GM18517 (cell line): ENCODE measurements around the gene ZNF831.

Experiments
- ATAC-seq: cut with Tn5 transposase; IDR thresholded peaks from one replicate; pipeline ENCODE4 v1.9.1; 2021; ENCODE audit warnings: mild to moderate bottlenecking, moderate library complexity; ENCODE audit not compliant: unreplicated experiment

Gene ZNF831

DNA sequence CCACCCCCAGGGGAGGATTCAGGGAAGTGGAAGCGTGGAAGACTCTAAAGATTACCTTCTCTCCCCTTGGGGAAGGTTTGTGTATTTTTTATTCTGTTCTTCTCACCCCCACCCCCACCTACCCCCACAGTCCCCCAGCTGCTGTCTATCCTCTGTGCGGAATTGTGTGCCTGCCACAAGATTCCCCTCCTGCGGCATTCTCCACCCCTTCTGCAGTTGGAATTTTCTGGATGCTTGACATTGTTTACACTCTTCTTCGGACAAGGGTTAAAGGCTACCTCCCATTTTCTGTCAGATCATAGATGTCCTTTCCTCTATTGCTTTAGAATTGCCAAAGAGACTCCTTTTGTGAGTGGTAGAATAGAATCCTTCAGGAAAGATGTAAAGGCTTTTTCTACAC lies 76.4 kb downstream of the ZNF831 start:
- ATAC-seq = no peak

DNA sequence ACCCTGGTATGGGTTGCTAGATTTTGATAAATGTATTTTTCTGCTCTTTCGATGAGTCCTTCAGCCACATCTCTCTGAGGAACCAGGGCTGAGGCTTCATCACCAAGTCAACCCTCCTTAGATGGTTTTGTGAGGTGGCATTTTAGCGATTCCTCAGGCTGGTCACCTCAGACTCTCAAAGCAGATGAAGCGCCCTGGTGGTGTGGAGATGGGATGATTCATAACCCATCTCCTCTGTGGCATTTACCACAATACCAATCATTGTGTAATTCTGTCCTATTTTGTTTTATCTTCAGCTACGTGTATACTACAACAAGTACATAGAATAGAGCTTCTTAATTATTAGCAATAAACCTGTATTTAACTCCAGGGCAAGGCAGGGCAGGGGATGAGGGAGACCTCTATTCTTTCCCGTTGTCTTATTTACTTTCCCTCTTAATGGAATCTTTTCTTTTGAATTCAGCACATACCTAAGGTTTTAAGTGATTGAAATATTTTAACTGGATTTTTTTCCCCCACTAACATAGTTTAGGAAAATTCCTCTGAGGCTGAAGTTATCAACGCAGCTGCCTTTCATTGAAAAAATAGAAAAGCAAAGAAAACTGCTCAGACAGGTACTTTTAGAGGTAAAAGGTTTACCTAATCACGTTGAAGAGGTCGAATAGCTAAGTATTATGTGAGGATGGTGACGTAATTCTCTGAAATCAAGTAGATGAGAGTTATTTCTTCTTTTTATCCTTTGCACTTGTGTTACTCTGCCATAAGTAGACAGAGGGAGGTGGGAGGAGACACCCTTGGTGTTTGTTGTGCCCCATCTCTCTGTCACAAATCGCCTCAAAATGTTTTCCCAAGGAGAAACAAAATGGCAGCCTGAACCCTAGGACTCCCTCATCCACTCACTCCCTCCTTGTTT lies 79.3 kb downstream of the ZNF831 start:
- no peak for ATAC-seq

DNA sequence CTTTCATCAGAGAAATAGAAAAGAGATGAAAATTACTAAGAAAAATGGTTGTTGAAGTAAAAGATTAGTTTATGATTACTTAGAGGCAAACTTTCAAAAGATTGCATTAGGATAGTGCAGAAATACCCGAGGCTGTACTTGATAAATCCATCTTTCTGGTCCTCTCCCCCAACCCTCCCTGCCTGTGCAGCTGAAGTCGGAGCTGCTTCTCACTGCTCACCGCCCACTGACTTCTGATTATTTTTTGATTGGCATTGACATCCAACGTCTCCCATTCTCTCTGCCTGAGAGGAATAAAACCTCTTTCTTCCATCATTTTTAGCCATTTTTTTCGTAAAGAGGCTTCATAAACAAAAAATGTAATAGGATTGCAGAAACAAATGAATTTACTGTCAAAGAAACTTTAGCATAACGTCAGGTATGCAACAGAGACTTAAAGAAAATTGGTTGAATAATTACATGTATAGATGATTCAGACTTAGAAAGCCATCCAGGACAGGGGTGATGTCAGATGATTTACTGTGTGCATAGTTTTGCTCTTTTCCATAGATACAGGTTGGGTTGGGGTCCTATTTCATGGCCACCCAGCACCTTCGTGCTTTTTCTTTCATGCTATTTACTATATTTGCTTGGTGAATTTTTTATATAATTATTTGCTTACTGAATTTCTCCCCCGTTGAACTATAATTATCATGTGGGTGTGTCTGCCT lies 83.2 kb downstream of the ZNF831 start:
- ATAC-seq = no peak

DNA sequence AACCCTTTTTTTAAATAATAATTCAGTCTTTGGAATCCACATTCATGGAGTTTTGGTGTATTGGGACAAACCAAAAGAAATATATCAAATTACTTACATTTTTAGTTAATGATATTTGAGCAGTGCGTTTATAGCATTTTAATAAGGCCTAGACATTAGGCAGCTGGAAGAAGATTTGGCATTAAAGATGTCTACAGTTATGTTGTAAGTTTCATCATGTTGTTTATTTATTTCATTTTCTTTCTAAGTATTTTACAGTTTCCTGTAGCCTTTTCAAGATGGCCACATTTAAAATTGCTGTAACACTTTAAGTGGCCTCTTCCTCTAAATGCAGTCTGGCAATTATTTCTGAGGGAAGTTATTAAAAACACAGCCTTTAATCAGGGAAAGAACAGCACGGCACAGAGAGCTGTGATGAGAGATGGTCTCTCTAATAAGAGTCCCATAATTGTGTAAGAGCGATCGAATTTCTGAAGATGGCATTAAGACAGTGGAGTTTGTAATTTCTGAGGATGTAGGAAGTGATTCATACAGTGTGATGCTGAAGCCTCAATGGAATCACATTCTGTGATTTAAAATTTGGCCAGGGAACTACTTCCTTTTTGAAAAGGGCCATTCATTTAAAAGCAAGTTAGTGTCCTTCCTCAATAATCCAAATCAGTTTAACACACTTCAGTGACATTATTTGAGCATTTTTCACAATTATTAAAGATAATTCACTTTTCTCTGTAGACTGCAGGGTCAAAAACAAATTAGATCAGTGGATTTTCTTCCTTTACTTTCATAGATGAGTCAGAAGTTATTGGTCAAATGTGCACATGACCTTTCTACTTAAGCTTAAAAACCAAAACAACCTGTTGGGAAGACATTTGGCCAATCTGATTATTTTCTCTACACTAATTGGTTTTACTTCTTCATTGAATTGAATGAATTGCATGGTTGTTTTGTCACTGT lies 84.4 kb downstream of the ZNF831 start:
- no peak for ATAC-seq

DNA sequence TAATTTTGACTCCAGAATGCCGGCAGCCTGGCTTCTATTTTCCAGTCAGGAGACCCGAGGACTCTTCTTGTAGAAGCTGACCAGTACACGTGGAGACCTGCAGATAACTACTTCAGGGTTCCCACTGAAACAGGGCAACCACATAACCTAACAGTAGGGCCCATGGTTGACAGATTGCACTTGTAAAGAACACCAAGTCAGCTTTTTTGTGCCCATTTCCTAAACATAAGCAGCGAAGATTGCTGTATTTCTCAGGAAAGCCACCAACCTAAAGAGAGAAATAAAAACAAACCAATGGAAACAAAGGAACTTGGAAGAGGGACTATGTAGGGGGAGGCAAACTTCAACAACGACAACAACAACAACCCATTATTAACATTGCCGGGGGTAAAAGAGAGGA lies 86.7 kb downstream of the ZNF831 start:
- no peak for ATAC-seq

DNA sequence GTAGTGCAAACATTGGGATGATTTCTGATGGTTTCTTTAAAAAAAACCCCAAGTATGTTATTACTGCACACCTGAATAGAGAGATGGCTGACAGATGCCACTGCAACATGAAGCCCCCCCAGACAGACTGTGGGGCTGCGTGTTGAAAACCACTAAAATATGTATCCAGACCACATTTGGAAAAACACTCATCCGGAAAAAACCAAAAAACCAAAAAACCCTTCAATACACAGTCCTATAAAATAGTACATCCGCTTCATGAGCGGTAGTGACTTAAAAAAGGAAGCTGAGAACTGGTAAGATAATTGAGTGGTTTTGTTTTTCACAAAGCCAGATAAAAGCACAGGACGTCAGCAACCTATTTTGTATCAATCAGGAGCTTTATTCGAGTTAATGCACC lies 89.7 kb downstream of the ZNF831 start:
- no peak for ATAC-seq

DNA sequence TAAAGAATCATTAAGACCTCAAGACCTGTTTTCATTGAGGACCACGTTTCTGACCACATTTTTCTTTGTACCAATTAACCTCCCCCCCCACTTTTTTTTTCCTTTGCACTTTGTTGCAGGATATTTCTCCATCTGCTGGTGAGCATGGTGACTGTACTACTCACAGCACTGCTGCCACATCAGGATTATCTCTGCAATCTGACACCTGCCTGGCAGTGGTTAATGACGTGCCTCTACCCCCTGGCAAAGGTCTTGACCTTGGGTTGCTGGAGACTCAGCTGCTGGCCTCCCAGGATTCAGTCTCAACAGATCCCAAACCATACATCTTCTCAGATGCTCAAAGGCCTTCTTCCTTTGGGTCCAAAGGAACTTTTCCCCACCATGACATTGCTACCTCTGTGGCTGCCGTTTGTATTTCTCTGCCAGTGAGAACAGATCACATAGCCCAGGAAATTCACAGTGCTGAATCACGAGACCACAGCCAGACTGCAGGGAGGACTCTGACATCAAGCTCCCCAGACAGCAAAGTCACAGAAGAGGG lies 90.2 kb downstream of the ZNF831 start:
- ATAC-seq = no peak

DNA sequence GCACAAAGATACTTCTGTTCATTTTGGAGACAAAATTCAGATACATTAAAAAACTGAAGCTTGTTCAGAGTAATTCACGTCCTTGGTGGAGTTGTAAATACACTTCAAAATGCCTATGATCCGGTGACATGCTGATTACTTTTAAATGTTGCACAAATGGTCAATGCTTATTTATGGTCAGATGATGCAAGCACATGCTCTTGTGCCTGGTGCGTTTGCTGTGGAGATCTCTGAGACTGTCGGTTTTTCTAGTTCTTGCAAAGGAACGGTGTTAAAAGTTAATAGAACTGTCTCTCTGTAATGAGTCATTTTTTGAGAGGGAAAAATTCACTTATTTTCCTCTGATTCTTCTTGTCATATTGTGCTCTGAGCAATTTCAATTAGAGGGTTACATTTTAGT lies 91.6 kb downstream of the ZNF831 start:
- no peak for ATAC-seq

DNA sequence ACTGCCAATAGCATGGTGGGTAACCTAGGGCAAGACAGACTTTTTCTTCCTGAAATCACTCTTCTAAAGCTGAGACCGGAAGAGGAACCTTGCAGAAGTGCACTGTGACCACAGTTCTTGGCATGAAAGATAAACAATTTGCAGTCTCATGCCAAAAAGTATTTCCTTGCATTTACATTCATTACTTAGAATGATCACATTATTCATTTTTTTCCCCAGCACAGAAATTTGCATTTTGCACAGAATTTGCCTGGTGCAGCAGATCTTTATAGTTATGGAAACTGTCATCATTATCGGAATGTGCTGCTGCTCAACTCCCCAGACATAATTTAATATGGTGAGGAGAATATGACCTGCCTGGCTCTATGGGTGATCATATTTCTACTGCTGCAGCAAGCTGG lies 94.6 kb downstream of the ZNF831 start:
- ATAC-seq = no peak

DNA sequence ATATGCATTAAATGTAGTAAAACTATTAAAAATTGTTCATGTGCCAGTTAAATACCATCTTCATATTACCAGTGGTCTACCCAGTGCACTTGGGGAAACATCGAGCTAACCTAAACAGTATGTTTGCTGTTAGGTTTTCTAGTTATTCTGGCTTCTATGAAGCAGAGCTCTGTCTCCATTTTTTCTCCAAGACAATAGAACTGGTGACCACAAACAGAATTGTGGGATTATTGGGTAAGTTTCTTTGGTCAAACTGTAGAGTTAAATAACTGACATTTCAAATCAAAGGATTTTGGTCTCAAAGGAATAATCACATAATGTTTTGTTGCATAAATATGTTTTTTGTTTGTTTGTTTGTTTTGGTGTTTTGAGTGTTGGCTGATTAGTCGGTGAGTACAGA lies 96.3 kb downstream of the ZNF831 start:
- no peak for ATAC-seq

DNA sequence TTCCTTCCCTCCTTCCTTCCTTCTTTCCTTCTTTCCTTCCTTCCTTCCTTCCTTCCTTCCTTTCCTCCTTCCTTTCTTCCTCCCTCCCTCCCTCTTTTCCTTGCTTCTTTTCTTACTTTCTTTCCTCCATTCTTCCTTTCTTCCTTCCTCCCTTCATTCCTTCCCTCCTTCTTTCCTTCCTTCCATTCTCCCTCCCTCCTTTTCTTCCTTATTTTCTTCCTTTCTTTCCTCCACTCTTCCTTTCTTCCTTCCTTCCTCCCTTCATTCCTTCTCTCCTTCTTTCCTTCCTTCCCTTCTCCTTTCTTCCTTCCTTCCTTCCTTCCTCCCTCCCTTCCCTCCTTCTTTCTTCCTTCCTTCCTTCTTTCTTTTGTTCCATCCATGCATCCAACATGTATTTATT lies 101.7 kb downstream of the ZNF831 start:
- no peak for ATAC-seq

DNA sequence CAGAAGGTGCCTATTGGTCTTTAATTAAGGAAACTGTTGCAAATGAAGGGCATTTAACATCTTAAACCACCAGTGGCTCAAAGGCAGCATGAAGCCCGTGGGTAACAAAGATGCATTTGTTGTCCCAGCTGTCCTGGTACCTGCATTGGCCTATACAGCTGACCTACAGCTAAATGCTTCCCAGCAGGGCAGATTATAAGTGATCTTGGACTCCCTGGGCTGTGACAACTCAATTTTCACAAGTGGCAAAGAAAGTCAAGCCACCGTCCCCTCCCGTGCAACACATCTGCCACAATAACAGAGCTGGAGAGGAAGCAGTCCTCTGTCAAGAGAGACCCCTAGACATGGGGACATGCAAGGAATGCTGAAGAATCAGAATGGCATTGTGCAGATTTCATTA lies 105.2 kb downstream of the ZNF831 start:
- no peak for ATAC-seq

DNA sequence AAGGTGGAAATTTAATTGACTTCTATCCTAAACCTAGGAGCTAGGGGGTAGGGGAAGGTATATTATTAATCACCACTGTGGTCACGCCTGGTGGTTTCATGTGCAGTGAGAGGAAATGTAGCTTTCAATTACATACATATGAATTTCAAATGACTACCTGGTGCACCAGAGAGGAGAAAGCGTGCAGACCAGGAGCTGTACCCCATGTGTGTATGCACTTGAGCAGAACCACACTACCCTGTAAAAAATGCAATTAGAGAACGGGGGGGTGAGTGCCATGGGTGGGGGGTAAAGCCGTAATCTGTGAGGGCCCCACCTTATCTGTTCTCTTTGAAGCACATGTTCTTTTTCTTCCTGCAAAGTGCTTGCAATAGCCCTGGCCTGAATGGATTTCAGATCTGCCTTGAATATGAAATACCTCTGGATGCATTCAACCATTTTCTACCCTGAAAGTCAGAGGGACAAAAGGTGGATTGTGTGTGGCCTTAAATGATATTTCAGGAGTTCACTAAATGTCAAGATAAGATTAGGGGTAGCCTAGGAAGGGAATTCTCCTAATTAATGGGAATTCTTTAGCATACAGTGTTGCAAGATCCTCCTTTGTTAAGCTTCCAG lies 105.9 kb downstream of the ZNF831 start:
- no peak for ATAC-seq

DNA sequence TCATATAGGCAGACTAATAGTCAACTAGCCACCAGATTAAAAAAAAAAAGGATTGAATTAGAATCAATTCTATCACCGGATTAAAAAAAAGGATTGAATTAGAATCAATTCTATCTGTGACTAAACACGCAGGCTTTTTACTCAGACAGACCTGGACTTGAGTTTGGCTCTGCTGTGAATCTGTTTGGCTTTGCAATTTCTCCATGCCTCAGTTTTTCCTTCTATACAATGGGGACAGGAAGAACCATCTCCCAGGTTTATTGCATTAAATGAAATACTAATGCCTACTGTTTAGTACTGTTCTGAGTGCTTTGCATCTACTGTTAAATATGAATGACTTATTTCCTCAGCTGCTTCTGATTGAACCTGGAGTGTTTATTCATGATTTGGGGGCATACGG lies 106.8 kb downstream of the ZNF831 start:
- no peak for ATAC-seq

DNA sequence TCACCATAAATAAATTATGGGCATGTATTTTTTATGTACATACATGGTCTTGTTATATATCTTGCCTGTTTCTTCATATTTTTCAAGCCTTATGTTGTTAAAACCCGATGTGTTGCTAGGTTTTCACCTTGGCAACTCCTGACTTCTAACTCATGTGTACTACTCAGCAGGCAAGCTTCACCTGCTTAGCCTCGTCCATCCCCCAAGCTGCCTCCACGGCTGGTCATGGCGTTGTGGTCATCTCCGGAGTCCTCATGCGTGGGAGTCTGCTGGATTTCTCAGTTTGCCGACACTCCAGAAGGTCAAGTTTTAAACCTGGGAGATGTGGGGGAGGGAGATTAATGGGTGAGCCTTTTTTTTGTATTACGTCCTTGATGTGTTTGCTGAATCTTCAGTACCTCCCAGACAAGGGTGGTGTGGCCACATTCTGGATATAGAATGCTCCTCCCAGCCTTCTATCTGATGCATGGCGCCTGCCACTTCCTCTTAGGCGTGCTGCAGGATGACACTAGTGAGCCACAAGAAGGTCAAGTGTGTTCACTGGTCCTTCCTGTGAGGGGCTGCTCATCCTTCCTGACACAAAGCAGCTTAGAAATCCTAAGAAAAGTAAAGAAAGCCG lies 110.2 kb downstream of the ZNF831 start:
- ATAC-seq = no peak

DNA sequence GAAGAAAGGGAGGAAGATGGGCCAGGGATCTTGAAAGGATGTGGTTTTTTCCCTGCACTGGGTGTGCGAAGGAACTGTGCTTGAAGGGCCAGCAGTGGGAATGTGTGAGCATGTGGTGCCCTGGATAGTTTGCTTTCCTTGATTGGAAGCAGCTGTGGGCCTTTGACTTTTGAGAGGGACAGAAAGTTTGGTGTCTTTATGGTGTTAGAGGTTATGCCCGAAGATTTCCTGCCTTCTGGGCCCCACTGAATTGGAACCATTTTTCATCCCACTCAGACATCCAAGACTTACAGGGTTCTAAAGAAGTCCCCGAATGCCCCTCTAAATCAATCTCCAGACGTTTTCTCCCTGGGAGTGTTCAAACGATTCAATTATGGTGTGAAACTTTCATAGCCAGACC lies 113.3 kb downstream of the ZNF831 start:
- ATAC-seq = no peak

DNA sequence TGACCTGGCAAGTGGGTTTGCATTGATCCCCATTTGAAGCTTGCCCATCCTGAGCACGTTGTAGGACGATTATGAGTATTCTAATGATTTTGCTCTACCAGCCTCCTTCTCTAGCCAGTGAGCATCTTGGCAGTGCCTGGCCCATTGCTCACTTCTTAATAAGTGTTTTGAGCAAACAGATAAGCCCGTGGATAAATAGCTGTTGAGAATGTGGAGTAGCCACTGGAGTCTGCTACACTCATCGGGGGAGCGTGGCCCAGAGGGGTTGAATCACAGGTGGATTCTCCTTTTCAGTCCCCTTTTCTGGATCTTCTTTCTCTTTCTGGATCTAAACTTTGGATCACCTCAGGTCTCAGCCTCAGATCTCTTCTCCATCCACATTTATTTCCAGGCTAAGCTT lies 120.8 kb downstream of the ZNF831 start:
- no peak for ATAC-seq

DNA sequence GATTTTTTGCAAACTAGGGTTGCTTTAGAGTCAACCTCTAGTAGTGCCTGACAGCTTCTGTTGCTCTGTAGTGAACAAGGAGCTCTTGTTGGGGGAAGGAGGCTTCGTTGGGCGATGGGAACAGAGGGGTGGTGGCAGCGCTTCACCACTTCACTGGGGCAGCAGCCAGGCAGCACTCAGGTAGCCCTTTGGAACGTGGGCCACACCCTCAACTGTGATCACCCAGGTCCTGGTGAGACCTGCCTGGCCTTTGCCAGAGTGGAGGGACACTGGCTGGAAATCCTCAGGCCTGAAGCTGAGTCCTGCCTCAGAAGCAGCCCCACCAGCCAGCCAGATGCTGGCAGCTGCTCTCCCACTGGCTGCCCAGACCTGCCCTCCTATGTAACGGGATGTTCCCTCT lies 126.4 kb downstream of the ZNF831 start:
- no peak for ATAC-seq

DNA sequence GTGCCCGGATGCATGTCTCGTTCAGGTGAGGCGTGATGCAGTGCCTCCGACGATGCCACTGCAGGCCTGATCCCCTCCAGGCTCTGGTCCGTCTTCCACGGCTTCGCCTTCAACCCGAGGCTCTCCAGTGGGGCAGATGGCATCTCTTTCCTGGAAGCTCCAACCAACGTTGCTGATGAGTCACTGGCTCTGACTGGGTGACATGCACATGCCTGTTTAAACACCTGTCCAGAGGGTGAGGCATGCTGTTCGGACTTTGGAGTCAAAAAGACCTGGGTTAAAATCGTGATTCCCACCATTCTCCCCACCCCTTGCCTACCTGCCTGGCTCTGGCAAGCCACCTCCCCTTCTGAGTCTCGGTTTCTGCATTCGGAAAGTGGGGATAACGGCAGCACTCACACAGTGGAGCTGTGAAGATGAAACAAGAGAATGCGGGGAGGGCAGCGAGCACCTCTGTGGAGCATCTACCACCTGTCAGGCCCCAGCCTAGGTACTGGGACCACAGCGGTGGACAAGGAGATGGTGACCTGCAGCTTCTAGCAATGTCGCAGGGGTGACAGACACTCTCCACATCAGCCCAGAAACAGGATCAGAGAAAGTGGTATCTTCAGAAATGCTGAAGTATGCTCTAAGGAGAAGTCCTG lies 128.2 kb downstream of the ZNF831 start:
- no peak for ATAC-seq

DNA sequence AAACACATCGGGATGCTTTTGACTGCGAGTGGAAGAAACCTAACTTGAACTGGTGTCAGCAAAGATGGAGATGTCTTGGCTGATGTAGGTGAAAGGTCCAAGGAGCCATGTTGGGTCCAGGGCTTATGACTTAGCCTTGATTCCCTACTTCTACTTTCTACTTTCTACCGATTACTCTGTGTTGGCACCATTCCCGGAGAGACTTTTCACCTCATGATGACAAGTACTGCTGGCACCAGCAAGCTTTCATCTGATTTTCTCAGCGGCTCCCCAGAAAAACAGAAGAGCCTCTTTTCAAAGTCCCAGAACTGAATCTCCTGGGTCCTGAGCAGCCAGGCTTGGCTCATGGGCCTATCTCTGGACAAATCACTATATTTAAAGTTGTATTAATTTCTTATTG lies 131.9 kb downstream of the ZNF831 start:
- no peak for ATAC-seq
